Stimulated activated CD8-positive, alpha-beta memory T cell treated with anti-CD3 and anti-CD28 coated beads, Interleukin-12 subunit alpha, Interleukin-12 subunit beta, amount 100 ng/mL, for 24 hours (primary cell): ENCODE data around the gene FILIP1.

Experiments used
- DNase-seq: peaks from one replicate; pipeline ENCODE4 v3.0.0-alpha.2; 2020; ENCODE audit errors: extremely low read depth

FILIP1 gene, protein sequence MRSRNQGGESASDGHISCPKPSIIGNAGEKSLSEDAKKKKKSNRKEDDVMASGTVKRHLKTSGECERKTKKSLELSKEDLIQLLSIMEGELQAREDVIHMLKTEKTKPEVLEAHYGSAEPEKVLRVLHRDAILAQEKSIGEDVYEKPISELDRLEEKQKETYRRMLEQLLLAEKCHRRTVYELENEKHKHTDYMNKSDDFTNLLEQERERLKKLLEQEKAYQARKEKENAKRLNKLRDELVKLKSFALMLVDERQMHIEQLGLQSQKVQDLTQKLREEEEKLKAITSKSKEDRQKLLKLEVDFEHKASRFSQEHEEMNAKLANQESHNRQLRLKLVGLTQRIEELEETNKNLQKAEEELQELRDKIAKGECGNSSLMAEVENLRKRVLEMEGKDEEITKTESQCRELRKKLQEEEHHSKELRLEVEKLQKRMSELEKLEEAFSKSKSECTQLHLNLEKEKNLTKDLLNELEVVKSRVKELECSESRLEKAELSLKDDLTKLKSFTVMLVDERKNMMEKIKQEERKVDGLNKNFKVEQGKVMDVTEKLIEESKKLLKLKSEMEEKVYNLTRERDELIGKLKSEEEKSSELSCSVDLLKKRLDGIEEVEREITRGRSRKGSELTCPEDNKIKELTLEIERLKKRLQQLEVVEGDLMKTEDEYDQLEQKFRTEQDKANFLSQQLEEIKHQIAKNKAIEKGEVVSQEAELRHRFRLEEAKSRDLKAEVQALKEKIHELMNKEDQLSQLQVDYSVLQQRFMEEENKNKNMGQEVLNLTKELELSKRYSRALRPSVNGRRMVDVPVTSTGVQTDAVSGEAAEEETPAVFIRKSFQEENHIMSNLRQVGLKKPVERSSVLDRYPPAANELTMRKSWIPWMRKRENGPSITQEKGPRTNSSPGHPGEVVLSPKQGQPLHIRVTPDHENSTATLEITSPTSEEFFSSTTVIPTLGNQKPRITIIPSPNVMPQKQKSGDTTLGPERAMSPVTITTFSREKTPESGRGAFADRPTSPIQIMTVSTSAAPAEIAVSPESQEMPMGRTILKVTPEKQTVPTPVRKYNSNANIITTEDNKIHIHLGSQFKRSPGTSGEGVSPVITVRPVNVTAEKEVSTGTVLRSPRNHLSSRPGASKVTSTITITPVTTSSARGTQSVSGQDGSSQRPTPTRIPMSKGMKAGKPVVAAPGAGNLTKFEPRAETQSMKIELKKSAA (N-terminal part only)

GRCh38 chr6:75493400-75494064 is at the start of gene FILIP1:
Gene FILIP1 (minus strand): TSS chr6:75493800. CDS start chr6:75414972, 78,828 bp downstream.
- DNase-seq, result no peak

GRCh38 chr6:75543311-75543710 is 49.7 kb upstream of the FILIP1 start:
- no peak for DNase-seq

DNA sequence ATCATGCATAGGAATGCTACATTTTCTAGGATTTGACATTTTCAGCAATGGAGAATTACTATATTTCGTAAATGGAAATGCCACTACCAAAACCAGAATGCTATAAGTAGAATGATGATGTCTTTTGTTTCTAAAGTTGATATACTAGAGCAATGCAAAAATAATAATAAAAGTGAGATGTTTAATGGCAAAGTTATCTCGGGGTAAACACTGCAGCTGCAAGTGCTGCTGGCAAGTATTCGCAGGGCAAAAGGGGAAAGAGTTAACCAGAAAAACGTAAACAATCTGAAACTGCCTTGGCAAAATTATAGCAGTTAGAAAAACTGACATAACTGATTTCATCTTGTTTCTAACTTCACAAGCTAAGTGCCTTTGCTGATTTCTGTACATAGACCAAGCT is 45.5 kb upstream of the FILIP1 start:
- DNase-seq, result no peak

DNA sequence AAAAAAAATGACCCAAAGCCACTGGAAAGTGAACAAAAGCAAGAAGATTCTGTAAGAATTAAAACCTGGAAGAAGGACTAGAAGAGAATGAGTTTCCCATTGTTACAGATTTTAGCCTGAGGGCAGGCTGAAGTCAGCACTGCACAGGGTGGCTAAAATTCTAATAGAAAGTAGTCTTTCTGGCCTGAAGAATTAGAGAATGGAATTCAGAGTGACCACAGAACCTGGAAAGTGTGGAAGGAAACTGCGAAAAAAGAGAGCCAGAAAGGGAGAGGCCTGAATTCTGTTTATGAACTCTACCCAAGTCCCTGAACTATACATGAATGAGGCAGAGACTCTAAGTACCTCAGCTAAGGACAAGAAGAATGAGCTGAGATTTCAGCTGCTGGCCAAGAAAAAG is 38.9 kb upstream of the FILIP1 start:
- no peak for DNase-seq

DNA sequence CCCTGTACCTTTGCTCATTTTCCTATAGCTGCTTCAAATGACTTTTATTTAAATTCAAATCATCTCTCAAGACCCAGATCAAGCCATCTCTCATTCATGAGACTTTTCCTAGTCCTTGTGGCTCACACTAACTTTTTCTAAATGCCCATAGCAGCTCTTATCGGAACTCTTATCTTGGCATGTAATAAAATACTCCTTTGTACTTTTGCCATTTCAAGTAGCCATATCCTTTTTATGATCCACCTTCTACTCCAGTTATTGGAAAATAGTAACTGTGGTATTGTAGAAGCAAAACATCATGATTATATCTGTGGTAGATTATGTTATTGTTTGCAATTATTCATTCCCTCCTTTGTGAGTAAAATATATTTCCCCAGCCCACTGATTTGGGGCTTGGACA is 37.6 kb upstream of the FILIP1 start:
- DNase-seq, result no peak

DNA sequence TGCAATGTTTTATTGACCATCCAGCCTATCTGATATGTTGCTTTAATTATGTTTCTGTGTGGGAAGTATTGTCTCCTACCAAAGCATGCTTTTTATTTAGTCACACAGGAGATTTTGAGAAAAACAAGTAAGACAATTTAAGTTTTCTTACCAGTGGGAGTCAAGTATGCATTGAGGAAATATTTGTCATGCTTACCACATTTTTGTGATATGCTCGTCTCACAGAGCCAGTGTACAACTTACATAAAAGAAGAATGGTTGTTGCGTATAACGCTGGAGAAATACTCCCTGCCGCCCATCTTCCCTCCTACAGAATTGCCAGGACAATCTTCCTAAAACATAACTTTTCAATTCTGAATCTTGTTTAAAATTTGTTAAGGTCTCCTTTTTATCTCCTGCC is 37.1 kb upstream of the FILIP1 start:
- DNase-seq, result no peak

DNA sequence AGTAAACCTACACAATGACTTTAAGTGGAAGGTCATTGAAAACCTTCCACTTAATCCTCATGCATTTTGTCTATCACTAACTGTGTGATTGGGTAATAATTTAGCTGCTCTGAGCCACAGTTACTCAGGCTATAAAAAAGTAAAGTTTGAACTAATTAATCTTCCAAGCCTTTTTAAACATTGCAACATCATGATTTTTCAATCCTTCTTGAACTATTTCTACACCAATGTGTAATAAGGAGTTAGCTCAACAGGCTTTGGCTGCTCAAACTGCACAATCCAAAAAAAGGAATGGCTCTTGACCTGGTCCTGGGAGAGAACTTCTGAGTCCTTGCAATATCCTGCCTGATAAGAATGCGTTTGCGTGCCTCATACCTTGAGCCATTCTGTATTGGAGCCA is 34.8 kb upstream of the FILIP1 start:
- no peak for DNase-seq

GRCh38 chr6:75526502-75527127 is 33.0 kb upstream of the FILIP1 start:
- DNase-seq, result no peak

DNA sequence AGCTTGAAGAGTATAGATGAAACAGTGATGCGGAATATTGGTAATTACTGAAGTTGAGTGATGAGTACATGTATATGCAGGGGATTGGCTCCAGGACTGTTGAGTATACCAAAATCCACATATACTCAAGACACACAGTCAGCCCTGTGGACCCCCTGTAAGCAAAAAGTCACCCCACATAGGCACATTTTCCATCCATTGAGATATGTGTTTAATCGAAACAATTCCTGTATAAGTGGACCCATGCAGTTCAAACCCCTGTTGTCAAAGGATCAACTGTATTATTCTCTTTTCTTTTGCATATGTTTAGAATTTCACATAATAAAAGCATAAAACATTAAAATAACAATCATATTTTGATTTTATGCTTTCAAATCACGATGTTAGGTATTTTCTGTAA is 32.1 kb upstream of the FILIP1 start:
- no peak for DNase-seq

- no peak for DNase-seq
Measured at GRCh38 chr6:75524322-75524972, 30.8 kb upstream of the FILIP1 start.

DNA sequence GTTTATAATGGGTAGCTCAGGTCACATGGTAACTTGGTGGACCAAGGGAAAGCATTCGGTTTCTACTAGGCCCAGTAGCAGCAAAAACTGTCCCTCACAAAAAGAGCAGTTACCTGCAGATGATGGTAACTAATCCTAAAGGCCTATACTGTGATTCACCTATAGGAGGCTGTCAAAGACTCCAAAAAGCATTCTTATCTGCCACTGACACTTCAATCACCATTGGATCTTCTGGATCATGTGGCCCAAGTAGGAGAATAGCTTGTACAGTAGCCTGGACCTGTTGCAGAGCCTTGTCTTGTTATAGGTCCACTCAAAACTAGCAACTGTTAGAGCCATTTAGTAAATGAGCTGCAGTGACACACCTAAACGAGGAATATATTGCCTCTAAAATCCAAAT is 23.2 kb upstream of the FILIP1 start:
- DNase-seq, result no peak

- no peak for DNase-seq
Measured at GRCh38 chr6:75512591-75512990, 19.0 kb upstream of the FILIP1 start.

GRCh38 chr6:75505424-75505823 is 11.8 kb upstream of the FILIP1 start:
- no peak for DNase-seq

- no peak for DNase-seq
Measured at GRCh38 chr6:75504465-75505222, 11.0 kb upstream of the FILIP1 start.

GRCh38 chr6:75503291-75503690 is 9.7 kb upstream of the FILIP1 start:
- DNase-seq, result no peak

DNA sequence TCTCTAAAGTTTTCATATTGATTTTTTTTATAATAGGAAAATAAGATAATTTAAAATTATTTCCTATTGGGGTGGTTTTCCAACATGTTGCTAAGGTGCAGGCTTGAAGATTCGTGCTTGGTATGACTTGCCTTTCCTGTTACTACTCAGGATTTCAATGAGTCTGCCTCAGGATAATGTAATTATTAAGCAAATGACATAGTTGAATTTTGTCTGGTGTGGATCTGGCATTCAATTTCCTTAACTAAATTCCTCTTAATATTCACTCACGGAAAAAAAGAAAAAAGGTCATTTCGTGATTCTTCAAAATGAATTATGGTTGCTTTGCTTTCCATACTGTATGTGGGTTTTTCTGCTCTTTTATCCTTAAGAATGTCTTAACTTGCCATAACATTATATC is 9.3 kb upstream of the FILIP1 start:
- DNase-seq, result no peak

DNA sequence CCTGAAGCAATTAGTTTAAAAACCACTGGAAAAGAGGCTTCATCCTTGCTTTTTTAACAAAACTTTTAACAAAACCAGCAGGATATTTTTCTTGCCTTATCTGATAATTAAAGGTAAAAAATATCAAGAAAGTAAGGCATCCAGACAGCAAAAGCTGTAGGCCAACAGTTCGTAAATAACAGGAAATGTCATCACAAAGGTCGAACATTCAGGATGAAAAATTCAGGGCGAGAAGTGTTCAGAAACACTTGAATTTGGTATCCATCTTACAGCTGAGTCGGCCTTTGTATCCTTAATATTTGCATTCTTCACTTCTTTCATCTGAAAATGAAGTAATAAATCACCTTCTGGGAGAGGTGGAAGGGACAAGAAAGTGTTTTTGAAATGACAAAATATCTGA is 8.2 kb upstream of the FILIP1 start:
- DNase-seq, result no peak

DNA sequence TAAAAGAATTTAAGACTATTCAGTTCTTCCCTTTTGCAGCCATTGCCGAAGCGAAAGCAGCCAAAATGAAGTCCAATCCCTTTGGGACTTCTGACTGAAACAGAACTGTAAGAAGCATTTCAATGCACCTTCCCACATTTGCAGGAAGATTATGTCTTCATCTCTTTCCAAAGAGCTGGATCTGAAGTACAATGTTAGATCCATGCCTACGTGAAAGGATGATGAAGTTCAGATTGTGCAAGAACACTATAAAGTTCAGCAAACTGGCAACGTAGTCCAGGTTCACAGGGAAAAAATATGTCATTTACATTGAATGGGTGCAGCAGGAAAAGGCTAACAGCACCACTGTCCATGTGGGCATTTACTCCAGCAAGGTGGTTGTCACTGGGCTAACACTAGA is 6.0 kb upstream of the FILIP1 start:
- no peak for DNase-seq

GRCh38 chr6:75498862-75499261 is 5.3 kb upstream of the FILIP1 start:
- no peak for DNase-seq

DNA sequence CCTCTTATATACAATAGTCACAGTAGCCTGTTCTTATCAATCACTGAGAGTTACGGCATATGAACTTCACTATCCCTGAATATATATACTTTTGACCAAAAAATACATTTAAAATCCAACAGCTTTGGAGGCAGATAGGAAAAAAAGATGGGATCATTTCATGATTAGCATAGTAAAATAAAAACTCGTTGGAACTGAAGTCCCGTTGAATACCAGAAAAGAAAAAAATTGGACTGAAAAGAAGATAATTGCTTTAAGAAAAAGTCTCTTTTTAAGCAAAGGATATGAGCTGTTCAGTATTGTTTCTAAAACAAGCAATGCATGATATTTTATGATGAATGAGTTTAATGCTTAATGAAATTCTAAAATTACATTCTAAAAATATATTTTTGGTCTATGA is 4.4 kb upstream of the FILIP1 start:
- DNase-seq, result no peak
